Smooth muscle cell (in vitro differentiated cells): ENCODE data around the gene SPOP. TPM values are rescaled to one million over a fixed set of nuclear protein-coding genes. Genes with fewer than 3 reads are reported as not detected.

Experiments used
- DNase-seq: peaks from one replicate; lab custom pipeline; 2025; ENCODE audit not compliant: unreplicated experiment; lab: John Stamatoyannopoulos, UW
- H2AFZ ChIP-seq: fragments of 200-600 bp; sonication (generic); 2 replicates; pipeline ENCODE4 v1.6.0; 2016; ENCODE audit warnings: antibody characterized with exemption, low read depth, mild to moderate bottlenecking
- H3F3A ChIP-seq: fragments of 200-600 bp; sonication (generic); 2 replicates; pipeline ENCODE4 v1.6.0; 2017; ENCODE audit warnings: antibody characterized with exemption, low read depth
- H3K27ac ChIP-seq: fragments of 200-600 bp; sonication (generic); 2 replicates; pipeline ENCODE4 v1.5.1; 2016; ENCODE audit warnings: low read depth, mild to moderate bottlenecking
- H3K27me3 ChIP-seq: fragments of 200-600 bp; sonication (generic); 2 replicates; pipeline ENCODE4 v1.6.1; 2016; ENCODE audit warnings: low read depth, mild to moderate bottlenecking
- H3K36me3 ChIP-seq: fragments of 200-600 bp; sonication (generic); 2 replicates; pipeline ENCODE4 v1.5.1; 2016; ENCODE audit warnings: low read depth
- H3K4me1 ChIP-seq: fragments of 200-600 bp; sonication (generic); 2 replicates; pipeline ENCODE4 v1.5.1; 2016; ENCODE audit warnings: low read depth
- H3K4me2 ChIP-seq: fragments of 200-600 bp; sonication (generic); 2 replicates; pipeline ENCODE4 v1.6.0; 2016; ENCODE audit warnings: mild to moderate bottlenecking
- H3K4me3 ChIP-seq: fragments of 200-600 bp; sonication (generic); 2 replicates; pipeline ENCODE4 v1.5.1; 2016; ENCODE audit warnings: mild to moderate bottlenecking
- H3K79me2 ChIP-seq: fragments of 200-600 bp; sonication (generic); 2 replicates; pipeline ENCODE4 v1.6.0; 2016; ENCODE audit warnings: low read depth, mild to moderate bottlenecking
- H3K9ac ChIP-seq: fragments of 200-600 bp; sonication (generic); 2 replicates; pipeline ENCODE4 v1.6.0; 2016; ENCODE audit warnings: low read depth
- H3K9me3 ChIP-seq: fragments of 200-600 bp; sonication (generic); replicated peaks from 2 replicates; pipeline ENCODE4 v1.5.1; 2016; ENCODE audit warnings: low read depth
- H4K20me1 ChIP-seq: fragments of 200-600 bp; sonication (generic); 2 replicates; pipeline ENCODE4 v1.6.0; 2016; ENCODE audit warnings: low read depth
- WGBS: methylation state at CpG from one replicate; pipeline ENCODE4 v1.1.7; 2016; ENCODE audit warnings: low lambda C conversion rate; 5-methylcytosine and 5-hydroxymethylcytosine counted together
- polyA plus RNA-seq: library from polyadenylated mRNA; unstranded; fragments of >200 nt; fragmentation: Nextera tagmentation; extraction: Ambion mirVana; gene quantifications from 2 replicates; pipeline ENCODE4 v1.2.1, GENCODE V29; 2016
- total RNA-seq: library from RNA; depleted of rRNA; stranded (reverse); fragments of >200 nt; gene quantifications from 2 replicates; pipeline ENCODE4 v1.2.3, GENCODE V29; 2014
- TF ChIP-seq, protein P1 (sequence below): fragments of 200-600 bp; sonication (generic); IDR thresholded peaks from 2 replicates; pipeline ENCODE4 v1.5.1; 2017; ENCODE audit warnings: borderline replicate concordance, mild to moderate bottlenecking, antibody characterized with exemption; ENCODE audit not compliant: insufficient read depth, poor library complexity, severe bottlenecking

SPOP gene
- total and polyA plus RNA-seq, 2 experiments from 2014 or later, result 55.0 to 69.8 TPM

DNA sequence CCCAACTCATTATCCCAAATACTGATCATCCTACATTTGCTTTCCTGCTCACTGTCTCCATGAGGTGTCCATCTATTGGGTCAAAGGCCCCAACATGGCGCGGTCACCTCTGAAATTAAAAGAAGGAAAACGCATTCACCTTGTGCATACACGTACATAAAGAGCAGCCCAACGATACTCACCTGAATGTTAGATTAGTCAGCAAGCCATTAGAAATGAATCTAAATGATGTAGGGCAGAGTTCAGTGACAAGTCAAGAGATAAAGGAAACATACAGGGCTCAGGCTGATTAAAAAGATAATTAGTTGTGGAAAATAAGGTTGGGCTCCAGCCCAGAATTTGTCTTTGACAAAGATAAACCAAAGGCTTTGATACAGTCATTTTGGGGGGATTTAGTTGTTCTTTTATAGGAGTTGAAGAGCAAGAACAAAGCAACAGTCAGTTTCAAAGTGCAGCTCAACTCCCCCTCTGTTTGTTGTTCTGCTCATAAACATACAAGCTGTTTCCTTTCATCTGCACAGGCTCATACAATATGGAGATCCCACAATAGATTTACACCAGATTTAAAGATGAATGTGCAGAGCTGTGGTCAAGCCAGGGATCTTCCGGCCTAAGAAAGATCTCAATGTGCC, 81.2 kb downstream of the SPOP start:
- no peaks in the 10 kb centered on the region for H3K79me2 ChIP-seq
- no peak overlapping the region for H3K4me2 ChIP-seq
- H3K9ac ChIP-seq, result no peak overlapping the region
- no peak for DNase-seq
- H3F3A ChIP-seq, result no peaks in the 10 kb centered on the region
- H3K27me3 ChIP-seq, result no peaks in the 10 kb centered on the region
- peaks cover 14% of the 10 kb centered on the region for H3K36me3 ChIP-seq
- H3K27ac ChIP-seq, result no peak overlapping the region
- H3K4me1 ChIP-seq, result peaks cover 5% of the 10 kb centered on the region
- TF ChIP-seq, protein P1, sequence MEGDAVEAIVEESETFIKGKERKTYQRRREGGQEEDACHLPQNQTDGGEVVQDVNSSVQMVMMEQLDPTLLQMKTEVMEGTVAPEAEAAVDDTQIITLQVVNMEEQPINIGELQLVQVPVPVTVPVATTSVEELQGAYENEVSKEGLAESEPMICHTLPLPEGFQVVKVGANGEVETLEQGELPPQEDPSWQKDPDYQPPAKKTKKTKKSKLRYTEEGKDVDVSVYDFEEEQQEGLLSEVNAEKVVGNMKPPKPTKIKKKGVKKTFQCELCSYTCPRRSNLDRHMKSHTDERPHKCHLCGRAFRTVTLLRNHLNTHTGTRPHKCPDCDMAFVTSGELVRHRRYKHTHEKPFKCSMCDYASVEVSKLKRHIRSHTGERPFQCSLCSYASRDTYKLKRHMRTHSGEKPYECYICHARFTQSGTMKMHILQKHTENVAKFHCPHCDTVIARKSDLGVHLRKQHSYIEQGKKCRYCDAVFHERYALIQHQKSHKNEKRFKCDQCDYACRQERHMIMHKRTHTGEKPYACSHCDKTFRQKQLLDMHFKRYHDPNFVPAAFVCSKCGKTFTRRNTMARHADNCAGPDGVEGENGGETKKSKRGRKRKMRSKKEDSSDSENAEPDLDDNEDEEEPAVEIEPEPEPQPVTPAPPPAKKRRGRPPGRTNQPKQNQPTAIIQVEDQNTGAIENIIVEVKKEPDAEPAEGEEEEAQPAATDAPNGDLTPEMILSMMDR, result no peak
- no peaks in the 10 kb centered on the region for H3K9me3 ChIP-seq
- 82% methylated on average over 6 of the region's 6 CpGs for WGBS
- peaks cover 4% of the 10 kb centered on the region for H4K20me1 ChIP-seq
- no peak overlapping the region for H3K4me3 ChIP-seq
- no peak overlapping the region for H2AFZ ChIP-seq

- TF ChIP-seq, protein P1, result no peak
- Histone ChIP-seq H3F3A (no peaks in the 10 kb centered on the region), H4K20me1 (peaks cover 4% of the 10 kb centered on the region), H3K4me3 (no peak overlapping the region), H2AFZ (no peak overlapping the region), H3K36me3 (peaks cover 9% of the 10 kb centered on the region), H3K79me2 (no peaks in the 10 kb centered on the region), H3K9ac (no peak overlapping the region), H3K4me1 (peaks cover 3% of the 10 kb centered on the region), H3K4me2 (no peak overlapping the region), H3K9me3 (no peaks in the 10 kb centered on the region), H3K27me3 (no peaks in the 10 kb centered on the region), H3K27ac (no peak overlapping the region)
- no peak for DNase-seq
- WGBS, result 94% methylated on average over 4 of the region's 4 CpGs
Measured at GRCh38 chr17:49595980-49596379, 81.9 kb downstream of the SPOP start.

DNA sequence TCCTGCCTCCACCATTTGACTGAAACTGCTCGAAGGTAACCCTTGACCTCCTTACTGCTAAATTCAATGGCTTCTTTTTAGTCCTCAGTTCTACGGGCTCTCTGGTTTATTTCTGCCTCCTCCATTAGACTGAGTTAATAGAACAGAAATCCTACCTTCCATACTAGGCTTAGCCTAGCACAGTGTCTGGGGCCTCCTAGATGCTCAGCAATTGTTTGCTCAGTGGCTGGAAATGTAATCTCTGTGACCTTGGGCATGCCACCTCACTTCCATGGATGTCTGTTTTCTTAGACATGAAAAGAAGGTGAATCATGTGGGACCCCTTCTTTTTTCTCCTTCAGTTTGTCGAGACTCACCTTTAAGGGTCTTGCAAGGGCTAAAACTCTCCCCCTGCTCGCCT, 82.6 kb downstream of the SPOP start:
- Histone ChIP-seq H3K27ac (no peak overlapping the region), H4K20me1 (peaks cover 4% of the 10 kb centered on the region), H2AFZ (no peak overlapping the region), H3K27me3 (no peaks in the 10 kb centered on the region), H3K4me2 (no peak overlapping the region), H3K4me1 (peaks cover 3% of the 10 kb centered on the region), H3F3A (no peaks in the 10 kb centered on the region), H3K9me3 (no peaks in the 10 kb centered on the region), H3K9ac (no peak overlapping the region), H3K36me3 (peaks cover 8% of the 10 kb centered on the region), H3K79me2 (no peaks in the 10 kb centered on the region), H3K4me3 (no peak overlapping the region)
- DNase-seq, result no peak
- 95% methylated on average over 4 of the region's 4 CpGs for WGBS
- TF ChIP-seq, protein P1, result no peak

DNA sequence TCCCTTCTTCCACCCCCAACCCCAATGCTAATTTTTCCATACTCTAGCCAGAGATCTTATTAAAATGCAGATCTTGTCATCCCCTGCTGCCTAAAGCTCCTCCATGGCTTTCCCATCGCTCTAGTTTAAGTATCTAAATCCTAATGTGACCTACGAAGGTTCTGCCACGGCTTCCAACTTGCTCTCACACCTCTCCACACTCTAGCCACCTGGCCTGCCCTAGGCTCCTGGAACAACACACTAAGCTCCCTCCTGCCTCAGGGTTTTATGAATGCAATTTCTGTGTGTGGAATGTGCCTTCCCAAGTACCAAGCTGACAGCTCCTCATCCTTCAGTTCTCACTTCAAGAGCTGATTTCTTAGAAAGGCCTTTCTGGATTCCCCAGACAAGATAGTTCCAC, 85.6 kb downstream of the SPOP start:
- H3K36me3 ChIP-seq, result no peaks in the 10 kb centered on the region
- no peak for DNase-seq
- H3K79me2 ChIP-seq, result no peaks in the 10 kb centered on the region
- no peak overlapping the region for H3K9ac ChIP-seq
- no peak overlapping the region for H3K4me2 ChIP-seq
- H3K9me3 ChIP-seq, result no peaks in the 10 kb centered on the region
- H3K4me3 ChIP-seq, result no peak overlapping the region
- no peaks in the 10 kb centered on the region for H4K20me1 ChIP-seq
- 96% methylated on average over 3 of the region's 3 CpGs for WGBS
- no peaks in the 10 kb centered on the region for H3F3A ChIP-seq
- H3K27me3 ChIP-seq, result no peaks in the 10 kb centered on the region
- H3K4me1 ChIP-seq, result peaks cover 3% of the 10 kb centered on the region
- H2AFZ ChIP-seq, result no peak overlapping the region
- no peak overlapping the region for H3K27ac ChIP-seq
- TF ChIP-seq, protein P1, result no peak
